T-cell (primary cell): ENCODE data around the gene CEMIP. TPM values are rescaled to one million over a fixed set of nuclear protein-coding genes. Genes with fewer than 3 reads are reported as not detected.

Experiments
- ATAC-seq, 4 experiments: fragments of 200-7000 bp in 3 of 4; fragments of 150-1000 bp in 1 of 4; cut with Tn5 transposase; replicated peaks in 1 of 4; 1 replicate in 3 of 4; 2 replicates in 1 of 4; pipeline ENCODE4 v1.10.0; 2021; ENCODE audit warnings: moderate library complexity in 3 of 4, mild to moderate bottlenecking in 2 of 4, moderate number of reproducible peaks in 1 of 4
- CTCF ChIA-PET, 2 donors: fragments of 300-600 bp; sonication (Branson Sonifier 250); formaldehyde crosslinking; loops; one replicate each; lab custom pipeline; 2022; ENCODE audit warnings: antibody characterized with exemption in 2 of 2; lab: Charles Lee
- POLR2A ChIA-PET, 2 donors: fragments of 300-600 bp; sonication (Branson Sonifier 250); formaldehyde crosslinking; loops; one replicate each; lab custom pipeline; 2022; ENCODE audit warnings: antibody characterized with exemption in 2 of 2; lab: Charles Lee
- DNase-seq, 35 experiments: peaks; one replicate each; pipeline versions ENCODE4 v3.0.0 to v3.0.0-alpha.2; 2013 to 2023
- H3K27ac ChIP-seq: one replicate; pipeline ENCODE4 v1.5.1; 2013; ENCODE audit warnings: low read length
- H3K27me3 ChIP-seq, 2 experiments: replicated peaks in 1 of 2; 1 replicate in 1 of 2; 2 replicates in 1 of 2; pipeline versions ENCODE4 v1.6.1 to v1.7.0; 2013; ENCODE audit warnings: low read length in 1 of 2, mixed read lengths in 1 of 2; ENCODE audit not compliant: control insufficient read depth in 2 of 2, insufficient read depth in 2 of 2; ENCODE audit errors: extremely low read depth in 1 of 2
- H3K36me3 ChIP-seq, 2 donors: 1 replicate in 1 of 2; 2 replicates in 1 of 2; pipeline versions ENCODE4 v1.6.1 to v1.7.0; 2013; ENCODE audit warnings: low read length in 1 of 2; ENCODE audit not compliant: control insufficient read depth in 2 of 2, insufficient read depth in 1 of 2; ENCODE audit errors: extremely low read depth in 1 of 2
- H3K4me1 ChIP-seq, 2 experiments: 1 replicate in 1 of 2; 2 replicates in 1 of 2; pipeline versions ENCODE4 v1.6.1 to v1.7.0; 2013; ENCODE audit warnings: low read length in 2 of 2, mixed read lengths in 1 of 2; ENCODE audit not compliant: insufficient read depth in 2 of 2, control insufficient read depth in 1 of 2; ENCODE audit errors: extremely low read depth in 1 of 2
- H3K4me3 ChIP-seq, 2 donors: 1 replicate in 1 of 2; 2 replicates in 1 of 2; pipeline versions ENCODE4 v1.5.1 to v1.7.0; 2013; ENCODE audit warnings: mild to moderate bottlenecking in 2 of 2, low read length in 1 of 2, moderate library complexity in 1 of 2; ENCODE audit not compliant: control insufficient read depth in 1 of 2; ENCODE audit errors: extremely low read depth in 1 of 2
- H3K9me3 ChIP-seq: 2 replicates; pipeline ENCODE4 v1.7.0; 2013
- H3K27ac Mint-ChIP-seq, 2 donors: one replicate each; pipeline ENCODE4 v1.8.0; 2020 to 2021; ENCODE audit warnings: mild to moderate bottlenecking in 2 of 2, mixed read lengths in 2 of 2
- H3K27me3 Mint-ChIP-seq, 2 donors: one replicate each; pipeline ENCODE4 v1.8.0; 2021 to 2022; ENCODE audit warnings: mixed read lengths in 2 of 2
- H3K36me3 Mint-ChIP-seq: one replicate; pipeline ENCODE4 v1.8.0; 2021; ENCODE audit warnings: mixed read lengths
- H3K4me1 Mint-ChIP-seq, 3 donors: one replicate each; pipeline ENCODE4 v1.8.0; 2020 to 2022; ENCODE audit warnings: mixed read lengths in 3 of 3, mild to moderate bottlenecking in 1 of 3
- H3K4me3 Mint-ChIP-seq, 3 donors: one replicate each; pipeline ENCODE4 v1.8.0; 2020 to 2022; ENCODE audit warnings: mild to moderate bottlenecking in 3 of 3, mixed read lengths in 3 of 3, moderate library complexity in 3 of 3
- H3K9me3 Mint-ChIP-seq, 3 donors: one replicate each; pipeline ENCODE4 v1.8.0; 2020 to 2022; ENCODE audit warnings: mixed read lengths in 3 of 3
- WGBS: methylation state at CpG from one replicate; pipeline ENCODE4 v1.1.5; 2013; ENCODE audit warnings: missing lambda C conversion rate; ENCODE audit not compliant: insufficient coverage; 5-methylcytosine and 5-hydroxymethylcytosine counted together
- total RNA-seq, 35 experiments: library from RNA in 6 of 35; stranded (reverse) in 6 of 35; fragments of 120-200 nt in 1 of 35; gene quantifications; one replicate each; pipeline versions ENCODE4 v1.2.1 to v1.2.4 and lab custom pipeline; 2013 to 2026

The CEMIP gene
- total RNA-seq, 5 donors from 2014 or later (not counting 1 experiment from before 2014, with no cell fraction given), result 0.63 to 1.2 (median 1.2) TPM; not detected in 2

- Mint-ChIP-seq H3K27me3 (peaks cover 17 to 27% of the 10 kb centered on the region in 2 donors), H3K36me3 (no peaks in the 10 kb centered on the region), H3K9me3 (no peaks in the 10 kb centered on the region), H3K4me1 (no peaks in the 10 kb centered on the region), H3K4me3 (no peak overlapping the region), H3K27ac (no peak overlapping the region)
- no peak for ATAC-seq
- peaks cover 0 to 16% of the 10 kb centered on the region in 2 experiments for H3K27me3 ChIP-seq
- H3K36me3 ChIP-seq, result no peaks in the 10 kb centered on the region
- H3K4me1 ChIP-seq, result no peaks in the 10 kb centered on the region
- WGBS, result 100% methylated on average over 1 of the region's 3 CpGs
- no peak overlapping the region for H3K4me3 ChIP-seq
- ChIA-PET CTCF (no interaction called here), POLR2A (no interaction called here)
- no peaks in the 10 kb centered on the region for H3K9me3 ChIP-seq
- no peak overlapping the region for H3K27ac ChIP-seq
- DNase-seq, result no peak
Measured at GRCh38 chr15:80816049-80816653, 37.0 kb downstream of the CEMIP start.

GRCh38 chr15:80816936-80817335 lies 37.8 kb downstream of the CEMIP start:
- ATAC-seq (no peak), DNase-seq (no peak)
- 59% methylated on average over 4 of the region's 4 CpGs for WGBS
- H3K4me3 Mint-ChIP-seq, result no peak overlapping the region
- Histone ChIP-seq H3K27me3 (peaks cover 0 to 16% of the 10 kb centered on the region in 2 experiments), H3K36me3 (no peaks in the 10 kb centered on the region), H3K9me3 (no peaks in the 10 kb centered on the region), H3K4me1 (no peaks in the 10 kb centered on the region), H3K27ac (no peak overlapping the region), H3K4me3 (no peak overlapping the region)
- CTCF ChIA-PET, result no interaction called here
- POLR2A ChIA-PET, result no interaction called here
- no peak overlapping the region for H3K27ac Mint-ChIP-seq
- peaks cover 17 to 27% of the 10 kb centered on the region in 2 donors for H3K27me3 Mint-ChIP-seq
- H3K9me3 Mint-ChIP-seq, result no peaks in the 10 kb centered on the region
- no peaks in the 10 kb centered on the region for H3K36me3 Mint-ChIP-seq
- no peaks in the 10 kb centered on the region for H3K4me1 Mint-ChIP-seq

- no peaks in the 10 kb centered on the region for H3K9me3 ChIP-seq
- CTCF ChIA-PET, result no interaction called here
- no peak overlapping the region for H3K4me3 Mint-ChIP-seq
- no peak overlapping the region for H3K27ac Mint-ChIP-seq
- no peaks in the 10 kb centered on the region for H3K4me1 ChIP-seq
- no peak overlapping the region for H3K4me3 ChIP-seq
- WGBS, result 83% methylated on average over 1 of the region's 3 CpGs
- H3K36me3 ChIP-seq, result no peaks in the 10 kb centered on the region
- ATAC-seq, result no peak
- H3K4me1 Mint-ChIP-seq, result no peaks in the 10 kb centered on the region
- H3K36me3 Mint-ChIP-seq, result no peaks in the 10 kb centered on the region
- DNase-seq, result no peak
- H3K27me3 ChIP-seq, result peaks cover 0 to 16% of the 10 kb centered on the region in 2 experiments
- POLR2A ChIA-PET, result no interaction called here
- no peaks in the 10 kb centered on the region for H3K9me3 Mint-ChIP-seq
- H3K27ac ChIP-seq, result no peak overlapping the region
- H3K27me3 Mint-ChIP-seq, result peaks cover 17 to 27% of the 10 kb centered on the region in 2 donors
Measured at GRCh38 chr15:80817901-80818300, 38.7 kb downstream of the CEMIP start.

GRCh38 chr15:80819001-80819400 lies 39.8 kb downstream of the CEMIP start:
- DNase-seq (no peak), ATAC-seq (no peak)
- Histone ChIP-seq H3K27me3 (peaks cover 0 to 16% of the 10 kb centered on the region in 2 experiments), H3K4me1 (no peaks in the 10 kb centered on the region), H3K4me3 (no peak overlapping the region), H3K36me3 (no peaks in the 10 kb centered on the region), H3K27ac (no peak overlapping the region), H3K9me3 (no peaks in the 10 kb centered on the region)
- H3K4me1 Mint-ChIP-seq, result no peaks in the 10 kb centered on the region
- H3K27ac Mint-ChIP-seq, result no peak overlapping the region
- no peaks in the 10 kb centered on the region for H3K36me3 Mint-ChIP-seq
- ChIA-PET CTCF (interaction anchor here in 1 of 2 donors (0.7 kb wide), 1 partner anchor 134 kb away, joined by 3 read pairs; no protein-coding TSS in a partner anchor), POLR2A (interaction anchor here in 1 of 2 donors (0.6 kb wide), 1 partner anchor 43 kb away, joined by 3 read pairs; no protein-coding TSS in a partner anchor)
- peaks cover 17 to 27% of the 10 kb centered on the region in 2 donors for H3K27me3 Mint-ChIP-seq
- H3K9me3 Mint-ChIP-seq, result no peaks in the 10 kb centered on the region
- no peak overlapping the region for H3K4me3 Mint-ChIP-seq

GRCh38 chr15:80820092-80820491 lies 40.9 kb downstream of the CEMIP start:
- H3K36me3 ChIP-seq, result no peaks in the 10 kb centered on the region
- Mint-ChIP-seq H3K4me1 (no peaks in the 10 kb centered on the region), H3K4me3 (no peak overlapping the region), H3K27me3 (peaks cover 12 to 27% of the 10 kb centered on the region in 2 donors), H3K9me3 (no peaks in the 10 kb centered on the region), H3K27ac (no peak overlapping the region), H3K36me3 (no peaks in the 10 kb centered on the region)
- no peak overlapping the region for H3K27ac ChIP-seq
- ChIA-PET POLR2A (no interaction called here), CTCF (no interaction called here)
- peaks cover 0 to 16% of the 10 kb centered on the region in 2 experiments for H3K27me3 ChIP-seq
- H3K9me3 ChIP-seq, result no peaks in the 10 kb centered on the region
- H3K4me3 ChIP-seq, result no peak overlapping the region
- ATAC-seq (no peak), DNase-seq (no peak)
- 50% methylated on average over 2 of the region's 3 CpGs for WGBS
- H3K4me1 ChIP-seq, result no peaks in the 10 kb centered on the region

- ATAC-seq, result no peak
- no peaks in the 10 kb centered on the region for H3K4me1 ChIP-seq
- CTCF ChIA-PET, result no interaction called here
- no peak overlapping the region for H3K4me3 ChIP-seq
- H3K27me3 ChIP-seq, result peaks cover 0 to 6% of the 10 kb centered on the region in 2 experiments
- no peaks in the 10 kb centered on the region for H3K36me3 ChIP-seq
- Mint-ChIP-seq H3K9me3 (no peaks in the 10 kb centered on the region), H3K27me3 (peaks cover 3 to 17% of the 10 kb centered on the region in 2 donors), H3K27ac (no peak overlapping the region), H3K4me3 (no peak overlapping the region), H3K36me3 (no peaks in the 10 kb centered on the region), H3K4me1 (no peaks in the 10 kb centered on the region)
- POLR2A ChIA-PET, result no interaction called here
- H3K27ac ChIP-seq, result no peak overlapping the region
- no peaks in the 10 kb centered on the region for H3K9me3 ChIP-seq
- 88% methylated on average over 2 of the region's 3 CpGs for WGBS
- DNase-seq, result no peak
Measured at GRCh38 chr15:80822256-80822655, 43.1 kb downstream of the CEMIP start.
